GM13977 (cell line): ENCODE data around the gene DNPEP.
"Not testable (repeated sequence)": the region's sequence is repeated elsewhere in the genome, so short reads cannot be mapped to it uniquely, and the experiment has no call there.

Source experiments
- DNase-seq: peaks from one replicate; pipeline ENCODE4 v3.0.0; 2012; ENCODE audit warnings: low spot score
- in situ Hi-C: fragments of 300-500 bp; cut with MboI; formaldehyde crosslinking; loops from one replicate; pipeline ENCODE4 v1.12.0; 2022; ENCODE audit warnings: low sequenced_read_pairs, low pct_unique_long_range_greater_than_20kb, mixed read lengths, inconsistent platforms; ENCODE audit not compliant: unreplicated experiment
- TF ChIP-seq, protein P1 (sequence below): IDR thresholded peaks from 2 replicates; pipeline ENCODE4 v1.5.1; 2012; ENCODE audit warnings: mild to moderate bottlenecking, control low read depth; ENCODE audit not compliant: insufficient read depth; ENCODE audit errors: extremely low read depth, missing control alignments

Gene DNPEP

DNA sequence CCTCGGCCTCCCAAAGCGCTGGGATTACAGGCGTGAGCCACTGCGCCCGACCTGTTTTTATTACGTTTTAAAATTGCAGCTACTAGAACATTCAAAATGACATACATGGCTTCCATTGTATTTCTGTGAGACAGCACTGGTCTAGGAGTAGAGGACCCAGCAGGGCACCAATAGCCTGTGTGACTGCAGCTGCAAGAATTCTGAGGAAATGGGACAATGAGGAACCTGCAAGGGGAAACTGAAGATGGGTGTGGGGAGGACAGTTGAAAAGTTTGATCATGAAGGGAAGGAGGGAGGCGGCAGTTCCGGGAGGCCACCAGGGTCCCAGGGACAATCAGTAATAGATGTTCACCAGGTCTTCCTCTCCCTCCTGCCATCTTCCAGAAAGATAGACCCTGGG, 13.9 kb upstream of the DNPEP start:
- in situ Hi-C loops: loop anchor here (10.0 kb wide), 1 partner anchor 133 kb away; no protein-coding TSS in a partner anchor
- no peak for DNase-seq
- TF ChIP-seq, protein P1, sequence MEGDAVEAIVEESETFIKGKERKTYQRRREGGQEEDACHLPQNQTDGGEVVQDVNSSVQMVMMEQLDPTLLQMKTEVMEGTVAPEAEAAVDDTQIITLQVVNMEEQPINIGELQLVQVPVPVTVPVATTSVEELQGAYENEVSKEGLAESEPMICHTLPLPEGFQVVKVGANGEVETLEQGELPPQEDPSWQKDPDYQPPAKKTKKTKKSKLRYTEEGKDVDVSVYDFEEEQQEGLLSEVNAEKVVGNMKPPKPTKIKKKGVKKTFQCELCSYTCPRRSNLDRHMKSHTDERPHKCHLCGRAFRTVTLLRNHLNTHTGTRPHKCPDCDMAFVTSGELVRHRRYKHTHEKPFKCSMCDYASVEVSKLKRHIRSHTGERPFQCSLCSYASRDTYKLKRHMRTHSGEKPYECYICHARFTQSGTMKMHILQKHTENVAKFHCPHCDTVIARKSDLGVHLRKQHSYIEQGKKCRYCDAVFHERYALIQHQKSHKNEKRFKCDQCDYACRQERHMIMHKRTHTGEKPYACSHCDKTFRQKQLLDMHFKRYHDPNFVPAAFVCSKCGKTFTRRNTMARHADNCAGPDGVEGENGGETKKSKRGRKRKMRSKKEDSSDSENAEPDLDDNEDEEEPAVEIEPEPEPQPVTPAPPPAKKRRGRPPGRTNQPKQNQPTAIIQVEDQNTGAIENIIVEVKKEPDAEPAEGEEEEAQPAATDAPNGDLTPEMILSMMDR: no peak

DNA sequence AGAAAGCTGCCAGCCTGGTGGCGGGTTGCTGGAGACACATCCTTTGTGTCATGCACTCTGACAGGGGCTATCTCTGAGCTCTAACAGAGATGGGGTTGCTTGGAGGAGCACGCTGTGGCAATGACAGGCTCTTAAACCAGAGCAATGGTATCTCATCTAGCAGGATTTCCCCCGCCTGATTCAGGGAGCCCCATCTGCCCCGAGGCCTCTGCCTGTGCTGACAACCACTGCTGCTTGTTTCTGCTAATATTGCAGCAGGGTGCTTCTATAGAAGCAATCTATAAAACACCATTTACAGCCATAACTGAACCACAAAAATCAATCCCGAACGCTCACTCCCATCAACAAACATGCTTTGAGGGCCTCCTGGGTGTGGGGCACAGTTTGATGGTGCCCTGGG, 12.8 kb upstream of the DNPEP start:
- no peak for DNase-seq
- in situ Hi-C loops: loop anchor here (10.0 kb wide), 1 partner anchor 134 kb away; no protein-coding TSS in a partner anchor
- TF ChIP-seq, protein P1: no peak

DNA sequence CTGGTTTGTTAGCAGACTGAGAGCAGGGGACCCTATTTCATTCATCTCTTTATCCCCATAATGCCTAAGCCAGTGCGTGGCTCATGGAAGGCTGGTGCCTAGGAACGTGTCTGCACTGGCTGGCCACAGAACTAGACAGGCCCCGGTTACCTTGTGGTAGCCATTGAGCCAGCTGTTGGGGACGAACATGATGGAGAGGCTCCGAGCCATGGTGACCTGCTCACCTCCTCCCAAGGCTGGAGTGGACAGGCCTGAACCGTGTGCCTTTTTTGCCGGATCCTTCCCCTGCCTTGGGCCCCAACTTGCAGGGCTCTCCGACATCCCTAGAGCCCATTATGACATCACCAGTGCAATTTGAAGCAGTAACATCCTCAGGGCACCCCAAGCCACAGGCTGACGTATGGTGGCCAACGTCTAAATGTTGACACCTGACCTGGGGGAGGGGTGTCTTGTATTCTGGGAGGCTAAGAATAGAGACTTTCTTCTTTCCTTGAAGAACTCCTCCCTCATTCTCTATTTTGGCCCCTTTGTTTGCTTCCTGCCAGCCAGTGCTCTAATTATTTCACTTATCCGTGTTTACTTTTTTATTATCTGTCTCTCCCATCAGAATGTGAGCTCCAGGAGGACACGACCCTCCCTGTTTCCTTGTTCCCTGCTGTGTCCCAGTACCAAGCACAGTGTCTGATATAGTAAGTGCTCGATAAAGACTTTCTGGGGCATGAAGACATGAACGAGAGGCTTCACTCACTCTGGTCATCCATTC, 12.2 kb upstream of the DNPEP start:
- in situ Hi-C loops: loop anchor here (10.0 kb wide), 1 partner anchor 135 kb away; no protein-coding TSS in a partner anchor
- TF ChIP-seq, protein P1: no peak

DNA sequence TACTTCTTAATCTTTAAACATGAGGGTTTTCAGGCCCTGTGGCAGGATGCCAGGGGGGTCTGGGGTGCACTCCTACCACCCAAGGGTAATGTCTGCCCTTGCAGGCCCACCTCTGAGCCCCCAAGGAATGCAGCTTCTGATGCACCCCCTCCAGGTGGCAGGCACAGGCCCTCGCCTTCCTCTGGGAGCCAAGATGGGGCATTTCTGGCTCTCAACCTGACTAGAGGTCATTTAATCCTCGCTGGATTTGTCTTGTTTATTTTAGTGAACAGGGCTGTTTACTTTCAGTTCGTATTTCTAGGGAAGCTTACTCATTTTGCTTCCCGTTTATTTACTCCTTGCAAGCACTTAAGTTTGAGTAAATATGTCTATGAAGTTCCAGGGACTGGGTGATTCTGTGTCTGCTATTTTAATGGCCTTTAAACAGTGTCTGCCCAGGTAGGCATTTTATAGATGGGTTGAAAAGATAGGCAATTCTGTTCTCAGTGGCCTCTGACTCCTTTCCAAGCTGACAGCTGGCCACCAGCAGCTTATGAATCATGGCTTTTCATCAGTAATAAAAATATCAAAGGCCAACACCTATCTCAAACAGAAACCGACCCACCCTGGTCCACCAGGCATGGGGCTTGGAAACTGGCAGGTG, 11.1 kb upstream of the DNPEP start:
- DNase-seq: no peak
- in situ Hi-C loops: no loop called here
- TF ChIP-seq, protein P1: no peak

More for the DNA sequence above, 12.2 kb upstream of the DNPEP start:
- DNase-seq: no peak

DNA sequence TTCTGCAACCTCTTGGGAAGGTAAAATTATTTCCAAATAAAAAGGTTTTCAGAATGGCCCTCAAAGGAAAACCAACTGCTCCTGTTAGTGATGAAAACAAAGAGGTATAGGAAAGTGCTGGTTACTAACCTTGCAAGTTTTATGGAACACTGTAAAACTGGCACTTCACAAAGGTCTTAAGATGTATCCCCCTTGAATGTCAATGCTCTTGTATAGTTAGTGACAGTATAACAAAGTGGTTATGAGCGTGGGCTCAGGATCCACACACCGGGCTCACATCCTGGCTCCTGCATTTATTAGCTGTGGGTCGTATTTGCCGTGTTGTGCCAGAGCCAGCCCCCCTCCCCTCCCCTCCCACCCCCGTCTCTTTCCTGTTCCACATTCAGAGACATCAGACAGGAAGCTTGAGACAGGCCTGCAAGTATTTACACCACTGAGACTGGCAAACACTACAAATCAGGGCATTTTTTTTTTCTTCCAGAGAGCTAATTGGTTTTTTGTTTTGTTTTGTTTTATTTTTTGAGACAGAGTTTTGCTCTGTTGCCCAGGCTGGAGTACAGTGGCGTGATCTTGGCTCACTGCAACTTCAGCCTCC, 9.2 kb upstream of the DNPEP start:
- TF ChIP-seq, protein P1: no peak
- in situ Hi-C loops: no loop called here
- no peak for DNase-seq

DNA sequence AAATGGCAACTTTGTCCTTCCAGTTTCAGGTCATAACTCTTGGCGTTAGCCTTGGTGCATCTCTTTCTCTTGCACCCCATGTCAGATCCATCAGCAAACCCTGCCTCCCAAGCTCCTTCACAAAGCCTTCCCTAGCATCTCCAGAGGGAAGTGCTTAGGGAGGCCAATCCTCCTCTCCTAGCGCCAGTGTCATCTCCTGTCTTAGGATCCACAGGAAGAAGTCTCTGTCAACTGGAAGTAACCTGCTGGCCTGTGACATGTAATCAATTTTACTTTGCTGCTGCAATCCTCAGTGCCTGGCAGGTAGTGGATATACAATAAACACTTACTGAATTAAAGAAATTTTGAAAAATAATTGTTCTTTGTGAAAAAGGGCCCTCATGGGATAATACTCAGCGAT, 7.9 kb upstream of the DNPEP start:
- in situ Hi-C loops: no loop called here
- TF ChIP-seq, protein P1: no peak
- DNase-seq: no peak

DNA sequence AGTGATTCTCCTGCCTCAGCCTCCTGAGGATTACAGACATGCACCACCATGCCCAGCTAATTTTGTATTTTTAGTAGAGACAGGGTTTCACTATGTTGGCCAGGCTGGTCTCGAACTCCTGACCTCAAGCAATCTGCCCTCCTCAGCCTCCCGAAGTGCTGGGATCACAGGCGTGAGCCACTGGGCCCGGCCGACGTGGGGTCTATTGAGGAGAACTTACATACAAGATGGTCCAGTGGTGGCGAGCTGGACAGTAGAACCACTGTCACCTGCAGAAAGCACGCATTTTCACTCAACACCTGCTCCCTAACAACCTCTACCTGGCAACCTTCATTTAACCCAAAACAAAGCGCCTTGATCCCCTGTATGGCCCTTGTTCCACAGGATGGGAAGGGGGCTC, 7.3 kb upstream of the DNPEP start:
- DNase-seq, in situ Hi-C loops: not testable (repeated sequence)
